Diencephalon (tissue), 1 donor: ENCODE measurements around the gene STMP1. TPM values are rescaled to one million over a fixed set of nuclear protein-coding genes. Genes with fewer than 3 reads are reported as not detected.

Source experiments
- small RNA-seq: library from RNA; depleted of rRNA; stranded (forward); fragments of <200 nt; gene quantifications from one replicate; pipeline ENCODE3, GENCODE V24; 2014
- total RNA-seq: library from RNA; depleted of rRNA; stranded (reverse); fragments of >200 nt; gene quantifications from one replicate; pipeline ENCODE4 v1.2.3, GENCODE V29; 2014

STMP1 gene
- total RNA-seq, result 26.5 TPM

DNA sequence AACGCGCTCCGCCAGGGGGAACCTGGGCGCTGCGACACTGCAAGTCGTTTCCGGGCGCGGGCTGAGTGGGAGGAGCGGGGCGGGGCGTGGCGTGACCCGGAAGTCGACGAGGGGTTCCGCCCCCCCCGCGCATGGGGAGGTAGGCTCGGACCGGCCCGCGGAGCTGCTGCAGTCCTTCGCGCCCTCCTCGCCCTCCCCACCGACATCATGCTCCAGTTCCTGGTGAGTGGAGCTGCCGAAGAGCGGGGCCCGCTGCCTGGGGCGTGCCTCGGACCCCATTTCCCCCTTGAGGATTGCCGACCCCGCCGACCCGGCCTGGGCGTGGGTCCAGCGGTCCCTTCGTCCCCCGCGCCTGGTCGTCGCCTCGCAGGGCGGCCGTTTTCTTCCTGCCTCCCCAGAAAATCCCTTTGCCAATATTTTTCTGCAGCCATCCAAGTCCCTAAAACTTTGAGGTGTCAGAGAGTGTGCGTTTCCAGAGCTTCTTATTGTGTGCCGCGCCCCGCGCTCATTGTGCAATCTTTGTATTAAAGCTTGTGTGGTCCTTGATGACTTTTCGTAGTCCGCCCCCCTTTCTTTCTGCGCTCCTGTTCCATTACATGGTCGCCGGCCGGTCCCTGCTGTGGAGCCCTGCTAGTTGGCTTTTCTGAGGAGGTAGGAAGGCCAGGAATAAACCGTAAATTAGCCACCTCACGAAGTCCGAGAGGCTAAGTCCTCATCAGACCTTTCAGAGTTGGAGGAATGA is at the start of gene STMP1:
Gene STMP1, plus strand, starts transcription at position 142 of the 742 bp plus-strand sequence.

Small RNA genes within 50 kb of the gene (small RNA-seq; reads per million reads assigned to genes)
- gene RNU6-1154P, result not detected

Other genes with a start within 250 kb of the STMP1 start
- gene CNOT4, start 152.4 kb upstream of the STMP1 start, total RNA-seq, result 25.4 TPM
- 44.5 TPM for gene NUP205, start 104.6 kb upstream of the STMP1 start, total RNA-seq
- 18.9 TPM for gene SLC13A4, start 65.7 kb downstream of the STMP1 start, total RNA-seq
- gene FAM180A, start 86.3 kb downstream of the STMP1 start, total RNA-seq, result not detected